Eye (tissue), 1 donor: ENCODE data around the gene ABCC3.

Experiments used
- DNase-seq: peaks from one replicate; pipeline ENCODE4 v3.0.0-alpha.2; 2015

The ABCC3 gene

GRCh38 chr17:50627782-50628601, 6.7 kb upstream of the ABCC3 start:
- peak; percentile 75 for DNase-seq

DNA sequence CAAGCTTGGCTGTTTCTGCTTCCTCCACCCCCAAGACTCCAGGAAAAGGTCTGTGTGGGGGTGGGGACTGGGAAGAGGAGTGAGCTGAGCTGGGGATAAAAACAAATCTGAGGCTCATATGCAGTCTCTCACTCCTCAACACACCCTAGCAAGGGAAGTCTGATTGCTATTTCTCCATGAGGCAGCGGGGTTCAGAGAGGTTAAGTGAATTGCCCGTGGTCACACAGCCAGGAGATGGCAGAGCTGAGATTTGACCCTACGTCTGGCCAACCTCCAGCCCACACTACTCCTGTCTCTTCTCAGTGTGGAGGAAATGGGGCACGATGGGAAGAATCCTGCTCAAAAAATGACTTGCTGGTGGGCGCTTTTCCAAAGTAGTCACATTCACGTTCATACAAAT, 4.8 kb upstream of the ABCC3 start:
- no peak for DNase-seq

GRCh38 chr17:50630524-50631194, 4.0 kb upstream of the ABCC3 start:
- DNase-seq, result peak; percentile 53

DNA sequence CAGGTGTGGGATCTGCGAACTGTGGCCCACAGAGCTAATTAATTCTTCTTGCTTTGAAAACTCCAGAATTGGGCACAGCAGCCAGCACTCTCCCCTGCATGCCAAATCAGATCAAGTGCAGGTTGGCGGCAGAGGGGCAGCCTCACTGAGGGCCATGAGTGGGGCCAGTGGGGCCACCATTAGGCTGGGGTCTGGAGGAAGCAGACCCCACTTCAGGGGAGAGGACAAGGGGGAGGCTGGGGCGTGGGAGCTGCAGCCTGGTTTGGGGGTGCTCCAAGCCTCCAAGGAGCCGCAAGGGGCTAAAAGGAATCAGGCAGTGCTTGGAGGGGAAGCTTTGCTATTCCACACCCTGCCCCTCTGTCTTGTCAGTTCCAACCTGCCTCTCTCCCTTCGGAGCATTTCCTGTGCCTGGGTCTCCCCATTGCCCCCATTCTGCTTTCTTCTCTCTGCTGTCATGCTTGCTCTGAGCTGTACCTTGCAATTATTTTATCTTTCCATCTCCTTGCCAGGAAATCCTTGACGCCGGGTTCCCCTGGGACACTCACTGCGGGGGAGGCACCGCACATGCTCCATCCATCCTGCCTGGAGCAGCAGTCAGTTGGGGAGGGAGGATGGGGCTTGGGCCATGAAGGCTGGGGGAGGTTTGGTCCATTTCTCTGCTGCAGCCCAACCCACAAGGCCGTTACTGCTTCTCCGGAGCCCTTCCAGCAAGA, 3.3 kb upstream of the ABCC3 start:
- DNase-seq, result no peak

DNA sequence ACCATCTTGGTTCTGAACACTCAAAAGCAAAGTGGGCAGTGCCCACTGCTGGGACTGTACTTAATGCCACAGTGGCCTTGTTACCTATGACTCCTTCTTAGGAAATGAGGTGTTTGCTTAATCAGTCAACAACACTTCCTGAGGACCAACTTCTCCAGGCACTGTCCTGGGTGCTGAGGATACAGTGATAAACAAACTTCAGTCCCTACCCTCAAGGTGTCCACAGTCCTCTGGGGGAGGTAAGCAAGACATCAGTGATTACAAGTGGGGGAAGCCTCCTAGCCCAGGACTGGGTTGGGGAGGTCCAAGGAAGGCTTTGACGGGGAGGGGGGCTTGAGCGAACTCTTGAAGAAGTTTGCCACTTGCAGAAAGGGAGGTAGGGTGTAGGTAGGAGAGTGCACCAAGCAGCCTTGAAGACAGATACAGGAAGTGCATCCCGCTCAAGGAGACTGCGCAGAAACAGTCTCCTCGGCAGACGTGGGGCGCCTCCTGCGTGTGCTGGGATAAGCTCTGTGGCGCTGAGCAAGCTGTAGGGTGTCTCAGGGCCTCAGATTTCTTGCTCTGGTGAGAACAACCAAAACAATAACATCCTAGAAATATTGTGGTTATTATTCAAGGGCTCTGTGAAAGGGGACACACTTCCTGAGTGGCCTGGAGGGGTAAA, 2.6 kb upstream of the ABCC3 start:
- DNase-seq, result no peak

DNA sequence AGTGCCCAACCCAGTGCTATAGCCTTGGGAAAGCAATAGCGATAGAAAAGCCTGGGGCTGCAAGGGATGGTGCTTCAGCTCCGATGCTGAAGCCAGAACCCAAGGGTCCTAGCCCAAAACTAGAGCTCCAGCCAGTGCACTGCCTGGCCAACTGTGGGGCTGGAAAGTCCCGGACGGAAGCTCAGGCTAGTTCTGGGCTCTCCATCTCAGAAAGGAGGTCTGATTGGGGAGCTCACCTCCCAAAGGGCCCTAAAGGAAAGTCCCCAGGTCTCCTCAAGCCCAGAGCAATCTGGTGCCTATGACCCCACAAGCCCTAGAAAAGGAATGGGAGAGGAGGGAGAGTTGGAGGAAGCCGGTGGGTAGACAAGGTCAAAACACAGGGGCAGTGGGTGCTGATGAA, 2.0 kb upstream of the ABCC3 start:
- no peak for DNase-seq

- no peak for DNase-seq
Measured at GRCh38 chr17:50633683-50634082, 998 bp upstream of the ABCC3 start.

- DNase-seq, result no peak
Measured at GRCh38 chr17:50634915-50635731, 442 bp downstream of the ABCC3 start.

- DNase-seq, result no peak
Measured at GRCh38 chr17:50635732-50635981, 976 bp downstream of the ABCC3 start.

- DNase-seq, result no peak
Measured at GRCh38 chr17:50635982-50636803, 1.5 kb downstream of the ABCC3 start.

DNA sequence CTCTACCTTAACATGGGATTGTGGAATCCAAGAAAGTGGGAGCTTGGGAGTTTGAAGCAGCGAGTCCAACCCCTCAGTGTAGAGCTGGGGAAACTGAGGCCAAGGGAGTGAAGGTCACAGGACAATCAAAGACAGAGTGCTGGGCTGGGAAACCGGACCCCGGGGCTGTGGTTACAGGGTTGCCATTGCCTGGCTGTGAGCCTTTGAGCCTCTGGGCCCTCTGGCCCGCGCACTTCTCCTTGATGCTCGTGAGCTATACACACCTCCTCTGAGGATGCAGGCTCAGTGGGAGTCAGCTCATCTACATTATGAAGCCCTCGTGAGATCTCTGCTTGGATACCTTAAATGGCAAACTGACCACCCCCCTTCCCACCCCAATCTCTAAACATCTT, 2.1 kb downstream of the ABCC3 start:
- DNase-seq, result no peak

DNA sequence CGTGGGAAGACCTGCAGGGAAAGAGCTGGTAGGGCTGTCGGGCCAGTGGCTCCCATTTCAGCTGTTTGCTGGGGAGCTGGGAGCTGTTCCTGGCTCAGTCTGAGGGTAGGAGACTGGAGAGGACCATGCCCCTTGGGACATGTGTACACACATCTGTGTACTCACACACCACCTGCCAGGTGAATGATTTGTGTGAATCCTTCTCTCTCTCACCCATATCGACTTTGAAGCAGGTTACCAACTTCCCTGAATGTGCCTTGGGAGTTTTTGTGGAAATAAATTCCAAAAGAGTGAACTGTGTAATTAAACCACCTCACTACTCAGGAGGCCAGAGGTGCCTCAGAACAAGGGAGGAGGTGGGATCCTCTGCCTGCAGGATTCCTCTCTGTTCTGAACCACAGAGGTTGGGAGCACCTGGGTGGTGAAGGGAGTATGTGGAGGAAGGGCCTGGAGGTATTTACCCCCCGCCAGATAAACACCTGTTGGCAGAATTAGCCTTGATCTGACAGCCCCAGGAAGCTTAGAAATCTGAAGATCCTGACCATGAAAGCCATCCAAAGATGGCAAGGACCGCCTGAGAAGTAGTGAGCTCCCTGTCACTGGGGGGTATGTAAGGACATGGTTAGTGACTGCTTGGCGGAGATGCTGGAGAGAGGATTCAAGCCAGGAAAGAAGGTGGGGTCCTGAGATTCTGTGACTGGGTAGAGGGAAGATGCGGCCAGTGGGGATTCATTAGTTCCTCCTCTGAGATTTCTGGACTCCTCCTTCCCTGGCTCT, 3.3 kb downstream of the ABCC3 start:
- no peak for DNase-seq

GRCh38 chr17:50638606-50638965, 3.9 kb downstream of the ABCC3 start:
- no peak for DNase-seq

- DNase-seq, result peak; percentile 58
Measured at GRCh38 chr17:50638966-50639713, 4.5 kb downstream of the ABCC3 start.

DNA sequence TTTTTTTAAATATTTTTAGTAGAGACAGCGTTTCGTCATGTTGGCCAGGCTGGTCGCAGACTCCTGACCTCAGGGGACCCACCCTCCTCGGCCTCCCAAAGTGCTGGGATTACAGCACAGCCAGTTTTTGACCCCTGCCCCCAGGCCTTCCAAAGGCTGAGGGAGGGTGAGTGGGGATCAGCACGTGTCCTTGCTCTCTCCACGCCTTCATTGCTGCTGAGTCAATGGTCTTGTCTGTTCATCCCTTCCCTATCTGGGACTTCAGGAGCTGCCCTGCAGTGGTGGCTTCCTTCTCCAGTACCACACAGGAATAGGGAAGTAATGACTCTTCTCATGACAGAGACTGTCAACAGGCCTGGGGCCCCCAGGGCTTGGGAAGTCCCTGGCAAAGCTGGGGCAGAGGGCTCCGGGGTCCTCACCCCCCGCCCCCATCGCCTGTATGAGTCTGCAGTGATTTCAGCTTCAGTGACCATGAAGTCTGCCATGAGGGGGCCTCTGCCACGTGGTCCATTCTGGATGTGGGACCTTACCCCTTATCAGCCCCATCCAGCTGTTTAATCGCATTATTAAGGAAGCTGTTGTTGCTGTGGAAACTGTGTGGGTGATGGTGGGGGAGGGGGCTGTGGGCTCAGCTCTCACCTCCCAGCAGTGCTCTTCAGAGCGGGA, 6.1 kb downstream of the ABCC3 start:
- DNase-seq, result peak; percentile 40

DNA sequence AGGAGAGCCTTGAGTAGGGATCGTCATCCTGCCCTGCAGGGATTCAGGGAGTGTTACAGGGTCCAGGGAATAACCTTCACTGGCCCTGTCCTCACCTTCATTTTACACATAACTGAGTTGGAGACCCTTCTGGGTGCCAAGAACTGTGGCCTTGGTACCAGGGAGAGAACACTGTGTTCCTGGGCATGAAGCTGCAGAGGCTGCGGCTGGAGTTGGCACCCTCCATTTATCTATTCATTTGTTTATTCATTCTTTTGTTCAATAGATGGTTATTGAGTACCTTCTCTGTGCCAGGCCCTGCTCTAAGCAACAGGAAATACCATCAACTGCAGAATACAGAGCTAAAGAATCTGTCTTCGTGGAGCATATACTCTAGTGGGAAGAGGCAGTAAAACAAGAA, 6.7 kb downstream of the ABCC3 start:
- DNase-seq, result no peak

- DNase-seq, result no peak
Measured at GRCh38 chr17:50642071-50642721, 7.5 kb downstream of the ABCC3 start.

DNA sequence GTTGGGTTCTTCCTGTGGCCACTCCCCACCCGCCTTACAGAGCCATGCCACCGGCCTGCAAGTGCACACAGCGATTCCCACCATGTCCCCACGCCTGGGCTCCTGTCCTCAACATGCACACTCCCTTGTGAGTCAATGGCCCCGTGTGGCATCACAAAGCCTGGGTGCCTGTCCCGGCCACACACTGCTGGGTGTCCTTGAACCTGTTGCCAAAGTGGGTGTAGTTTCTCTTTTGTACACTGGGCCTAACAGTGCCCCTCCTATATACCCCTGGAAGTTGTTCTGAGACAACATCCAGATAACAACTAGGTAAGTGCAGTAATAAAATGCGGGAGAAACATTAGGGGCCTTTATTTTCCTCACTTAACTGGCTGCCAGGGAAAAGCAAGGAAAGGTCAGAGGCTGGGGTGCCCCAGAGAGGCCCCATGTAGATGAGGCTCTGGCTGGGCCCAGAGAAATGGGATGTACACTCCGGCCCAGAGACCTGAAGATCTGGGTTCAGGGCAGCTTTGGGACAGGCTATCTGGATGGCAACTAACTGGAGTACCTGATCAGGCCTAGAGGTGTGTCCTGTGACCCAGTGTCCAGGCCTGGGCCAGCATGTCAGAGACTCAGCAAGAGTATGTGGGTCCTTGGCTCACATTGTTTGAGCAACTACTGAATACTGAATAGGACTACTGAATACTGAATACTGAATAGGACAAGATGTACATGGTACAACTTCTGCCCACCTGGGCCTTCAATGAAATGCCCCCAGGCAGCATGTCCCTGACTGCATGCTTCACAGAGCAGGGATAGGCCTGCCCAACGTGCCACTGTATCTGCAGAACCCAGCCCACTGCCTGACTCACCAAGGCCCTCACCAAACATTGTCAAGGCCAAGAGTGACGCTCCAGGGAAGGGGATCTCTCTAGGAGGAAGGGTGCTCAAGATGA, 8.3 kb downstream of the ABCC3 start:
- DNase-seq, result no peak
